ENCODE data around the gene SRSF1.

The SRSF1 gene

DNA sequence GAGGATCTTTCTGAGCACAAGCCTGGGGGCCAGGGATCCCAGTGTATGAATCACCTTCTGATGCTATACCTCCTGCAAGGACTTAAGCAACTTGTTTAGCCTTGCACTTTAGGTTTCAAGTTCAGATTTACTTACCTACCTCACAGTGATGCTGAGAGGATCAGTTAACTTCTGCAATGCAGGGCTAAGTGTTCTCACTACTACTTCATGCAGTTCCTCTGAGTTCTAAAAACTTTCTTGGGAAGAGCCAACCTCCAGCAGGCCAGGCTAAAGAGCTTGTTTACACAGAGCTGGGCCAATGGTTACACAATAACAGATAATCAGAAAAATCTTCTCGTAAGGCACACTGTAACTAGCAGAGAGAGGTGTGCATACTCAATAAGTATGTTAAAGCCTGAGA lies 32.0 kb downstream of the SRSF1 start:
- TF ChIP-seq, protein P1, sequence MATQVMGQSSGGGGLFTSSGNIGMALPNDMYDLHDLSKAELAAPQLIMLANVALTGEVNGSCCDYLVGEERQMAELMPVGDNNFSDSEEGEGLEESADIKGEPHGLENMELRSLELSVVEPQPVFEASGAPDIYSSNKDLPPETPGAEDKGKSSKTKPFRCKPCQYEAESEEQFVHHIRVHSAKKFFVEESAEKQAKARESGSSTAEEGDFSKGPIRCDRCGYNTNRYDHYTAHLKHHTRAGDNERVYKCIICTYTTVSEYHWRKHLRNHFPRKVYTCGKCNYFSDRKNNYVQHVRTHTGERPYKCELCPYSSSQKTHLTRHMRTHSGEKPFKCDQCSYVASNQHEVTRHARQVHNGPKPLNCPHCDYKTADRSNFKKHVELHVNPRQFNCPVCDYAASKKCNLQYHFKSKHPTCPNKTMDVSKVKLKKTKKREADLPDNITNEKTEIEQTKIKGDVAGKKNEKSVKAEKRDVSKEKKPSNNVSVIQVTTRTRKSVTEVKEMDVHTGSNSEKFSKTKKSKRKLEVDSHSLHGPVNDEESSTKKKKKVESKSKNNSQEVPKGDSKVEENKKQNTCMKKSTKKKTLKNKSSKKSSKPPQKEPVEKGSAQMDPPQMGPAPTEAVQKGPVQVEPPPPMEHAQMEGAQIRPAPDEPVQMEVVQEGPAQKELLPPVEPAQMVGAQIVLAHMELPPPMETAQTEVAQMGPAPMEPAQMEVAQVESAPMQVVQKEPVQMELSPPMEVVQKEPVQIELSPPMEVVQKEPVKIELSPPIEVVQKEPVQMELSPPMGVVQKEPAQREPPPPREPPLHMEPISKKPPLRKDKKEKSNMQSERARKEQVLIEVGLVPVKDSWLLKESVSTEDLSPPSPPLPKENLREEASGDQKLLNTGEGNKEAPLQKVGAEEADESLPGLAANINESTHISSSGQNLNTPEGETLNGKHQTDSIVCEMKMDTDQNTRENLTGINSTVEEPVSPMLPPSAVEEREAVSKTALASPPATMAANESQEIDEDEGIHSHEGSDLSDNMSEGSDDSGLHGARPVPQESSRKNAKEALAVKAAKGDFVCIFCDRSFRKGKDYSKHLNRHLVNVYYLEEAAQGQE (IDR thresholded peaks at IDR 0.05; ENCODE audit: insufficient read depth in 1 of 2, low read depth in 2 of 2, low read length in 2 of 2) = no peak
- TF ChIP-seq SIN3A (IDR thresholded peaks at IDR 0.05; ENCODE audit: borderline replicate concordance, insufficient read depth, low read length) (no peak), TAF1 (IDR thresholded peaks at IDR 0.05; ENCODE audit: borderline replicate concordance, insufficient read depth, low read length) (no peak), POLR2AphosphoS5 (IDR thresholded peaks at IDR 0.05; ENCODE audit: low read depth, low read length) (no peak), FOXP2 (optimal IDR thresholded peaks at IDR 0.05; ENCODE audit: borderline replicate concordance, extremely low read depth, extremely low read length, insufficient read depth) (no peak)

DNA sequence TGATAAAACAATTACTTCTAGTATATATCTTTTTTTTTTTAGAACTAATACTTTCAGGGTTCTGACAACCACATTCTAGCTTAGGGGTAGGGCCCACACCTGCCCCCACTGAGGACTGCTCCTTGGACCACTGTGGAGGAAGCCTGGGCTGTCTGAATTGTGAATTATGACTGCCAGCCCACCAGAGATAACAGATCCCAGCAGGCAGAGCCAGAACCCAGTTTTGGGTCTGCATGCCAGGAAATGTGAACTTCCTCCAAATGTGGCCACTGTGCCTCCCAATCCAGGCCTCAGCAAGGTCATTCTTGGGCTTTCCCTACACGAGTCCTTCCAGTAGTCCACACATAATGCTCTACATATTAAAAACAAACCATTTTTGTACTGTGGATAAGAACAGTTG lies 34.9 kb downstream of the SRSF1 start:
- TF ChIP-seq TAF1 (IDR thresholded peaks at IDR 0.05; ENCODE audit: borderline replicate concordance, insufficient read depth, low read length) = no peak
- TF ChIP-seq POLR2AphosphoS5 (IDR thresholded peaks at IDR 0.05; ENCODE audit: low read depth, low read length) = no peak
- TF ChIP-seq, protein P1 (IDR thresholded peaks at IDR 0.05; ENCODE audit: insufficient read depth in 1 of 2, low read depth in 2 of 2, low read length in 2 of 2) = no peak
- TF ChIP-seq SIN3A (IDR thresholded peaks at IDR 0.05; ENCODE audit: borderline replicate concordance, insufficient read depth, low read length) = no peak
- TF ChIP-seq FOXP2 (optimal IDR thresholded peaks at IDR 0.05; ENCODE audit: borderline replicate concordance, extremely low read depth, extremely low read length, insufficient read depth) = no peak

DNA sequence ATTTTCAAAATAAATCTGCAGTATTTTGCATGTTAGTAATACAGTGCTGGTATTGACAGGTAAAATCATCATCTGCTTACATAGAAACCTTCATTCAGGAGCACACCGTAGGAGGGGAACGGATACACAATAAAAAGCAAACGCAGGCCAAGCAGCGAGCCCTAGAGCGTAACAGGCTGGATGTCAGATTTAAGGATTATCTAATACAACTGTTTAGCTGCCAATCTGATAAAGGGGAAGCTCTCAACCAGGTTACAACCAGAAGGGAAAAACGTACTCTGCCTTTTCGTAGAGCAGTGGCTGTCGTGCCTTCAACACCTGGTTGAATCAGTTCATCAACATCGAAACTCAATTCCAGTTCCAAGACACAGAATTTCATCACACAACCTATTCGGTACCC lies 35.5 kb downstream of the SRSF1 start:
- TF ChIP-seq FOXP2 (optimal IDR thresholded peaks at IDR 0.05; ENCODE audit: borderline replicate concordance, extremely low read depth, extremely low read length, insufficient read depth) (no peak), POLR2AphosphoS5 (IDR thresholded peaks at IDR 0.05; ENCODE audit: low read depth, low read length) (no peak), TAF1 (IDR thresholded peaks at IDR 0.05; ENCODE audit: borderline replicate concordance, insufficient read depth, low read length) (no peak), SIN3A (IDR thresholded peaks at IDR 0.05; ENCODE audit: borderline replicate concordance, insufficient read depth, low read length) (no peak)
- TF ChIP-seq, protein P1 (IDR thresholded peaks at IDR 0.05; ENCODE audit: insufficient read depth in 1 of 2, low read depth in 2 of 2, low read length in 2 of 2) = no peak

DNA sequence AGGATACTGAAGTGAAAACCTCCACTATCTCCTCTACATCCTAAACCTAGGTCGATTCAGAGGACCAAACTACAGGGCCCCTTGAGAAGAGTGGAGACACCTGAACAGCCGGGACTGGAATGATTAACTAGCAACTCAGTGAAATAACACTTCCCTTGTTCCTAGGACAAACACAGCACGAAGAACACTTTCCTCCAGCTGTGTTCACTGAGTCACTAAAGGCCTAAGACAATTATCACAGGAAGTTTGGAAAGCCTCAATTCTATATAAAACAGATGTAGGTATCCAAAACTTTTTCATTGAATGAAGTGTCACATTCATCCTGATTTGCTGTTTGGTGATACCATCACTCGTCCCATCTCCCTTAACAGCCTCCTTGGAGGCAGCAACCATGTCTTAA lies 36.3 kb downstream of the SRSF1 start:
- TF ChIP-seq TAF1 (IDR thresholded peaks at IDR 0.05; ENCODE audit: borderline replicate concordance, insufficient read depth, low read length) = no peak
- TF ChIP-seq, protein P1 (IDR thresholded peaks at IDR 0.05; ENCODE audit: insufficient read depth in 1 of 2, low read depth in 2 of 2, low read length in 2 of 2) = 0 out of 4 replicates have a peak, but pooled peaks of 1 of the 2 experiments have one; percentile 20
- TF ChIP-seq FOXP2 (optimal IDR thresholded peaks at IDR 0.05; ENCODE audit: borderline replicate concordance, extremely low read depth, extremely low read length, insufficient read depth) = no peak
- peak; percentile 72 for TF ChIP-seq POLR2AphosphoS5 (IDR thresholded peaks at IDR 0.05; ENCODE audit: low read depth, low read length)
- no peak; the same call in 1 of the 2 replicates for TF ChIP-seq SIN3A (IDR thresholded peaks at IDR 0.05; ENCODE audit: borderline replicate concordance, insufficient read depth, low read length)

DNA sequence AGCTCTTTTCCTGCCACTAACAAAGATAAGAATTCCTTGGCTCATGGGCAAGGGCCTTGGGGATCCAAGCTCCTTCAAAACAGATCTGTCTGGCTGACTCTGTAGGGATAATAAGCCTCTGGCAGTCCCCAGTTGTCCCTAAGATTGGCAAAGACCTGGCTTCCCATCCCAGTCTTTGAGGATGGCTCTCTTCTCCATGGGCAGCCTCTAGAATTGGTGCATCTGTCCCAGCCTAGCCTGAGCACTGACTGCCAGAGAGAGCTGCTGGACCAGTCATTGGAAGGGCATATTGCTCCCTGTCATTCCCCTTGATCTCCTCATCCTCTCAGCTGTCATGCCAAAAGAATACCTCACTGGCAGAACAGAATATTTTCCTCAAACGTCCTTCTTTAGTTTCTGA lies 38.6 kb downstream of the SRSF1 start:
- no peak for TF ChIP-seq SIN3A (IDR thresholded peaks at IDR 0.05; ENCODE audit: borderline replicate concordance, insufficient read depth, low read length)
- TF ChIP-seq, protein P1 (IDR thresholded peaks at IDR 0.05; ENCODE audit: insufficient read depth in 1 of 2, low read depth in 2 of 2, low read length in 2 of 2) = no peak
- no peak for TF ChIP-seq TAF1 (IDR thresholded peaks at IDR 0.05; ENCODE audit: borderline replicate concordance, insufficient read depth, low read length)
- TF ChIP-seq FOXP2 (optimal IDR thresholded peaks at IDR 0.05; ENCODE audit: borderline replicate concordance, extremely low read depth, extremely low read length, insufficient read depth) = no peak
- TF ChIP-seq POLR2AphosphoS5 (IDR thresholded peaks at IDR 0.05; ENCODE audit: low read depth, low read length) = no peak

Data from PFSK-1 (cell line).